Ecto neural progenitor cell (in vitro differentiated cells): ENCODE results near the gene KIAA1328.
"Not testable (repeated sequence)": the region's sequence is repeated elsewhere in the genome, so short reads cannot be mapped to it uniquely, and the experiment has no call there.

Experiments used
- DNase-seq: peaks from one replicate; pipeline ENCODE4 v3.0.0-alpha.2; 2018; ENCODE audit warnings: low spot score

KIAA1328 gene

GRCh38 chr18:37156330-37156942, 327.5 kb downstream of the KIAA1328 start:
- no peak for DNase-seq

GRCh38 chr18:37160038-37160820, 331.3 kb downstream of the KIAA1328 start:
- DNase-seq, result no peak

- no peak for DNase-seq
Observed at GRCh38 chr18:37161491-37161890, 332.6 kb downstream of the KIAA1328 start.

GRCh38 chr18:37162551-37162950, 333.6 kb downstream of the KIAA1328 start:
- DNase-seq, result no peak

- no peak for DNase-seq
Observed at GRCh38 chr18:37163119-37163518, 334.2 kb downstream of the KIAA1328 start.

GRCh38 chr18:37166491-37166890, 337.6 kb downstream of the KIAA1328 start:
- no peak for DNase-seq

- DNase-seq, result not testable (repeated sequence)
Observed at GRCh38 chr18:37166966-37167365, 338.0 kb downstream of the KIAA1328 start.

GRCh38 chr18:37170984-37171383, 342.1 kb downstream of the KIAA1328 start:
- DNase-seq, result no peak

GRCh38 chr18:37173384-37173783, 344.5 kb downstream of the KIAA1328 start:
- DNase-seq, result no peak

- DNase-seq, result no peak
Observed at GRCh38 chr18:37175727-37176620, 347.0 kb downstream of the KIAA1328 start.

GRCh38 chr18:37176621-37176934, 347.7 kb downstream of the KIAA1328 start:
- no peak for DNase-seq

- no peak for DNase-seq
Observed at GRCh38 chr18:37179384-37179783, 350.5 kb downstream of the KIAA1328 start.

- DNase-seq, result no peak
Observed at GRCh38 chr18:37180086-37180485, 351.2 kb downstream of the KIAA1328 start.

GRCh38 chr18:37182340-37183135, 353.6 kb downstream of the KIAA1328 start:
- no peak for DNase-seq

GRCh38 chr18:37184209-37184868, 355.4 kb downstream of the KIAA1328 start:
- DNase-seq, result no peak

GRCh38 chr18:37188016-37188791, 359.3 kb downstream of the KIAA1328 start:
- no peak for DNase-seq

- DNase-seq, result no peak
Observed at GRCh38 chr18:37199741-37200140, 370.8 kb downstream of the KIAA1328 start.

GRCh38 chr18:37207343-37207742, 378.4 kb downstream of the KIAA1328 start:
- no peak for DNase-seq

GRCh38 chr18:37210781-37211180, 381.9 kb downstream of the KIAA1328 start:
- DNase-seq, result no peak

GRCh38 chr18:37218022-37218590, 389.2 kb downstream of the KIAA1328 start:
- DNase-seq, result no peak
